Erythroblast (primary cell): Measurements from ENCODE around the gene TFB1M.
"Not testable (repeated sequence)": the region's sequence is repeated elsewhere in the genome, so short reads cannot be mapped to it uniquely, and the experiment has no call there.

ENCODE experiments used
- DNase-seq, 2 experiments: peaks; one replicate each; lab custom pipeline; 2025; lab: John Stamatoyannopoulos, UW
- GATA1 ChIP-seq: IDR thresholded peaks from 2 replicates; pipeline ENCODE4 v1.6.1; 2011; ENCODE audit warnings: low read depth, mild to moderate bottlenecking, control low read depth, low read length, moderate library complexity
- POLR2A ChIP-seq: IDR thresholded peaks from 2 replicates; pipeline ENCODE4 v1.6.1; 2011; ENCODE audit warnings: mild to moderate bottlenecking, low read length

Gene TFB1M

DNA sequence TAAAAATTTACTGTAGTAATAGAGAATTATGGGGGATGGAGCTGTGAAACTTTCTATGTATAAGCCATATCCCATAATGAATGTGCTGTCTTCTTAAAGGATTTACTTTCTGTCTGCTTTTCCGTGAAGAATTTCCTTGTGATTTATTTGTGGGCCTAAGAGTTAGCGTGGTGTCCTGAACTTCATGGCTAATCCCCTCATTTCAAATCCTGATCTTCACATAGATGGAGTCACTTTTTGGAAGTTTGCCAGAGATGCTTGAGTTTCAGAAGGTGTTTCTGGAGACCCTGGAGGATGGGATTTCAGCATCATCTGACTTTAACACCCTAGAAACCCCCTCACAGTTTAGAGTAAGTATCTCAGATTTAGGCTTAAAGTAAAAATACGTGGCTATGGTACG lies 69.8 kb downstream of the TFB1M start:
- no peak for DNase-seq
- TF ChIP-seq GATA1 (no peak), POLR2A (no peak)

DNA sequence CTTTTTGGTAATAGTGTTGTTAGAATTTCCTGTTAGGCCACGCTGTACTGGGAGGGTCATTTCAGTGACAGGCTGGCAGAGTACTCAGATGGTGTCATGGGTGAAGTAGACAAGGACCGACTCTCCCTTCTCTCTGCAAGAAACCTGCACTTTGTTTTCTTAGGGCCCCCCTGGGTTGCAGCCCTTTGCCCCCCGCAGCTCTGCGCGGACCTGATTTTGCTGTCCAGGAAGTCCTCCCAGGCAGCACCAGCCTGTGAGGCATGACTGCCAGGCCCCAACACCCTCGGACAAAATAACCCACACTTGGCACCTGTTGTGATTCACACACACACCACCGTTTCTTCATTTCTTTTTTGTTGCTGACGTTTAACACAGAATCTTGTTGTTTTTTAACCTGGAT lies 72.3 kb downstream of the TFB1M start:
- TF ChIP-seq GATA1, result no peak
- no peak for TF ChIP-seq POLR2A
- DNase-seq, result no peak

GRCh38 chr6:155240905-155241600 lies 73.2 kb downstream of the TFB1M start:
- no peak for TF ChIP-seq POLR2A
- TF ChIP-seq GATA1, result no peak
- DNase-seq, result no peak

- TF ChIP-seq POLR2A, result no peak
- TF ChIP-seq GATA1, result no peak
- no peak for DNase-seq
Observed at GRCh38 chr6:155237613-155238012, 76.7 kb downstream of the TFB1M start.

DNA sequence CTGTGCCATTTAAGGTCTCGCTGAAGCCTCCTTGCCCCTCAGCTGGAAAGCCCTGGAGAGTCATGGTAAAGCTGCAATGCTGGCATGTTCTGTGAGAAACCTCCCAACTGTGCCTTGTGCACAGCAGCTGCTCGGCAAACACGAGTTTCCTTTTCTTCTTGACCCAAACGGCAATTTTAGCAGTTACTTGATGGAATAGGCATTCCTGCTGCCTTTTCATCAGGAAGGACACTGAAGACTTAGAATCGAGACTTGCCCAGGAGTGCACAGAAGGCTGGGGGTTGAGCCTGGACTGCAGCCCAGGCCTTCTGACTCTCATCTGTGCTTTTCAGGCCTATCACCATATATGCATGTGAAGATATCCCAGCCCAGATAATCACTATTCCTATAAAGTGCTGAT lies 79.2 kb downstream of the TFB1M start:
- DNase-seq, result no peak
- TF ChIP-seq GATA1 (no peak), POLR2A (no peak)

GRCh38 chr6:155234687-155235086 lies 79.6 kb downstream of the TFB1M start:
- TF ChIP-seq POLR2A (no peak), GATA1 (no peak)
- no peak for DNase-seq

GRCh38 chr6:155234167-155234566 lies 80.1 kb downstream of the TFB1M start:
- DNase-seq, result no peak
- TF ChIP-seq POLR2A (no peak), GATA1 (no peak)

DNA sequence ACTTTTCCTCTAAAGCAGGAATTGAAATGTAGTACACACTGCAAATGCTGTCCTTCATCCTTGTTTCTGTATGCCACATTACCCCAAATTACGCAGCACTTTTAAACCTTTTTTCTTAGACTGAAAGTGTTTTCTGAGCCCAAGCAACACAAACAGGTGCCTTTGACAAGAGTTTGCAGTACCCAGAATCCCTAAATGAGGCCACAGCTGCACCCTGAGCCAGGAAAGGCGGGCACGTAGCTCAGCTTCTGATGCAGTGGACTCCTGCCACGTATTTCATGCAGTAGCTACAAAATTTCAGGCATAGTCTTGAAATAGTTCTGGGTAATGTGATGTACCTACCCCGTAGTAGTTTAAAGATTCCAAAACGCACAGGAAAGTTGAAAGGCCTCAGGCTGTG lies 81.4 kb downstream of the TFB1M start:
- DNase-seq, result no peak
- no peak for TF ChIP-seq POLR2A
- no peak for TF ChIP-seq GATA1

DNA sequence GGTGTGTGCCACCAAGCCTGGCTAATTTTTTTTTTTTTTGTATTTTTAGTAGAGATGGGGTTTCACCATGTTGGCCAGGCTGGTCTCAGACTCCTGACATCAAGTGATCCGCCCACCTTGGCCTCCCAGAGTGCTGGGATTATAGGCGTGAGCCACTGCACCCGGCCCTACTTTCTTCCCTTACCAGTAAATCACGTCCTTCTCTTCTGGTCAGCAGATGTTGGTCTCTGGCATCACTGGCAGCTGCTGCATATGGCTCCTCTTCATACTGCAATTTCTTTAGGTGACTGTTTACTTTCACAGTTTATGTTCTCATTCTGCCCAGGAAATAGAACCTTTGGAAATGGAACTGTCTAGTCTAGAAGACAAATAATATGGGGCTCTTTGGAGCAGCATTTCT lies 83.3 kb downstream of the TFB1M start:
- DNase-seq, result not testable (repeated sequence)

- no peak for TF ChIP-seq GATA1
- TF ChIP-seq POLR2A, result no peak
- DNase-seq, result no peak
Observed at GRCh38 chr6:155228546-155229166, 85.6 kb downstream of the TFB1M start.

DNA sequence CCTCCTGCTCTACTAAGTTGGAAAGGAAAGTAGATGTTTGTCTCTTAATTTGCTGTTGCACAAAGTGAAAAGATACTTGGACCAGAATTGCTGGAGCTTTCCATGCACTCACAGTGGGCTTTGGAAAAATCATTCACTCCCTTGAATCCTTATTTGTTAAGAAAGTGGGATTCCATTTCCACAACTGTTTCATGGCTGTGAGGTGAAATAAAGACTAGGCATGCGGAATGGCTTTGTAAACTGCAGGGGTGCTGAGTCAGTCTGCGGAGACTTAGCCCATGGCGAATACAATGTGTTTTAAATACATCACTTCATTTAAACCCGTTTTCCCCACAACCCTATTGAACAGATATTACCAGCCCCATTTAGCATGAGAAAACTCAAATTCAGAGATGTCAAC lies 87.2 kb downstream of the TFB1M start:
- no peak for TF ChIP-seq GATA1
- TF ChIP-seq POLR2A, result no peak
- DNase-seq, result no peak

- no peak for TF ChIP-seq POLR2A
- no peak for TF ChIP-seq GATA1
- DNase-seq, result no peak
Observed at GRCh38 chr6:155224618-155225017, 89.7 kb downstream of the TFB1M start.

DNA sequence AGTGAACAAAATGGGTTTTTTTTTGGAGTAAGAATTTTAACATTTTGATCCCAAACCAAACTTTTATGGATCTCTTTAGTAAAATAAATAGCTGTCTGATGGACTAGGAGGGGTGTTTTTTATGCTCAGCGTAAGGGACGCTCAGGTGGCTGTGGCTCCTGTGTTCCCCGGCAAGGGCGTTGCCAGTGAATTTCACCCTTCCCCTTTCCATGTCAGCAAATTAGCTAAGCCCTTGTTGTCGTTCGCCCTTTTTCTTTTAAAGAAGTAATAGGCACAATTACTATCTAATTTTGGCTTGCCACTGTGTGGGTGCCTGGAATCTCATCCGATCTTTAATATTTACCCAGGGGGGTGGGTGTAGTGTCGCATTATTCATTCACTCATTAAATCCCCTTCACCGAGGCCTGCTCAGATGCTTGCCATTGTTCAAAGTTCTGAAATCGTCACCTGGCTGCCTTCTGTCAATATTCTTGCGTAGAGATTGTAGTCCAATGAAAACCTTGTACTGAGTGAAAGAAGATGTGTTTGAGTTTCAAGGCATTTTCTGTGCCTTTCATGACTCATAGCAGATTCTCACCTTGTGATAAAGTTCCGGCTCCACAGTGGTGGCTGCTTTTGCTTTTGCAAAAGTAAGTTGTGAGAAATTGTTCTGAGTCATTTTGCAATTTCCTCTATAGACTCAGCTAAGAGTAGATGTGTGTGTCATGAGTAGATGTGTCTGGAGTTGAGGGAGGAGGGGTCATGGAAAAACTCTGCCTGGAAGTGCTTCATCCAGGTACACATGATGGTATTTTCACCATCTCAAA lies 90.4 kb downstream of the TFB1M start:
- no peak for DNase-seq
- TF ChIP-seq GATA1, result no peak
- no peak for TF ChIP-seq POLR2A

- no peak for TF ChIP-seq GATA1
- TF ChIP-seq POLR2A, result no peak
- no peak for DNase-seq
Observed at GRCh38 chr6:155222506-155222905, 91.8 kb downstream of the TFB1M start.

GRCh38 chr6:155221086-155221485 lies 93.2 kb downstream of the TFB1M start:
- TF ChIP-seq POLR2A, result no peak
- TF ChIP-seq GATA1, result no peak

More at GRCh38 chr6:155221086-155221485, 93.2 kb downstream of the TFB1M start:
- DNase-seq, result no peak
